GM18868 (cell line): ENCODE measurements around the gene DIAPH2.
"Not testable (repeated sequence)": the region's sequence is repeated elsewhere in the genome, so short reads cannot be mapped to it uniquely, and the experiment has no call there.

Experiments used
- ATAC-seq: cut with Tn5 transposase; IDR thresholded peaks from one replicate; pipeline ENCODE4 v1.9.1; 2021; ENCODE audit warnings: mild to moderate bottlenecking, moderate library complexity; ENCODE audit not compliant: unreplicated experiment

DIAPH2 gene

DNA sequence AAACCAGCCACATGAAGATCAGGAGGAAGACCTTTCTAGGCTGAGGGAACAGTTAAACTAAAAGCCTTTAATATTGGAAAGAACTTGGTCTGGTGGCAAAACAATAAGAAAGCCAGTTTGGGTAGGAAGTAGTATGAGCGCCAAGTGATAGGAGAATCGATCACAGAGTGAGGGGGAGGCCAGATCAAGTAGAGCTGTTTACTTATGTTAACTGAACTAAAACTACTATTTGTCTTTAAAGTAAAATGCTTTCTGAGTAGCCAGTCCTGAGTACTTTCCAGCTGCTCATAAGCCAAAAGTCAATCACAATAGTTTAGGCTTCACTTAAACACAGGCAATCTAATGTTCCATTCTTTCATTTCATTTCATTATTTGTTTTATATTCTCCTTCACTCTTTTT, 136.3 kb downstream of the DIAPH2 start:
- no peak for ATAC-seq

DNA sequence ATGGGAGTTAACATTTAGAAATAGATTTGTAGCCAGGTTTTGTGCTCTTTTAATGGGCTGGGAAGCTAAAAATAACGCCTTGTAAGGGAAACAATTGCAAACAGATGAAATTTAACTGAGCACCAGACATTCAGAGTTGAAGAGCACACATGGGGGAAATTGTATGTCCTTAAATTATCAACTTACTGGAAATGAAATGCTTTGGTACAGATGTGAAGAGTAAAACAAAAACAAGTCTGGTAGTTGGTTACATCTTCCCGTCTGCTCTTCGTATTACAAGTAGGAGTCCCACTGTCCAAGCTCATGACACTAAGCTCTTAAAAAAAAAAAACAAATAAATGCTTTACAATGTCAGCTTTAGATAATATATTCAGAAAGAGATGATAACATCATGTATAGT, 139.5 kb downstream of the DIAPH2 start:
- no peak for ATAC-seq

DNA sequence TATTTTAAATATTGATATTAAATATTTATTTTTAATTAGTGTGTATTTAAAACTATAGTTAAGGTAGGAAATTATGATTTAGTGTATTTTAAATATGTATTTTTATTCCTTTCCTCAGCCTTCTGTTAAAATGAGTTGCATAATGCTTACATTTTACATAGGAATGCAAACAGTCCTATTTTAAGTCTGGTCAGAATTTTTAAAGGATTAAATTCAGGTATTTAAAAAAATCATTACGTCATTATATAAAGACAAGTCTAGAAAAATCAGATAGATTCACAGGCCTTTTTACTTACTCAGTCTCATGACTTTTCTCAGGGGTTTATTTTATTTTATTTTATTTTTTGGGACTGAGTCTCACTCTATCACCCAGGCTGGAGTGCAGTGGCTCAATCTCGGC, 148.7 kb downstream of the DIAPH2 start:
- ATAC-seq, result no peak

GRCh38 chrX:96834137-96834536, 149.5 kb downstream of the DIAPH2 start:
- no peak for ATAC-seq

GRCh38 chrX:96835660-96836289, 151.1 kb downstream of the DIAPH2 start:
- peak; percentile 83 for ATAC-seq

- no peak for ATAC-seq
Measured at GRCh38 chrX:96837808-96838207, 153.2 kb downstream of the DIAPH2 start.

DNA sequence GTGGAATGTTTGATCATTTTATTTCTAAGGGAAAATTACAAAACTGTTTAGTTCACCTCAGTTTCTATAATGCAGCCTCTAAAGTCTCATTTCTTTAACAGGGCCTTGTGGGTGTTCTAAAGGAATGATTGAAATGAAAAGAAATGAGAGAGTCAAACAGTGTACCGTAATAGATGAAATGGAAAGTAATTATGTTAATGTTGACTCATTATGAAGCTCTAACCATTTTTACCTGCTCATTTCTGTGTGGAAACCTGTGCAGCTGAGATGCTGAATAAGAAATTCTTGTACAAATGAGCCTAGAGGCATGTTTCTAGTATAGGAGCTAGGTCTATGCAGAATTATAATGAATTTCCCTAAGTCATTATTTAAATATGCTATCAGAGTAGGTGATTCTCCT, 153.9 kb downstream of the DIAPH2 start:
- ATAC-seq, result no peak

GRCh38 chrX:96841325-96841724, 156.7 kb downstream of the DIAPH2 start:
- no peak for ATAC-seq

DNA sequence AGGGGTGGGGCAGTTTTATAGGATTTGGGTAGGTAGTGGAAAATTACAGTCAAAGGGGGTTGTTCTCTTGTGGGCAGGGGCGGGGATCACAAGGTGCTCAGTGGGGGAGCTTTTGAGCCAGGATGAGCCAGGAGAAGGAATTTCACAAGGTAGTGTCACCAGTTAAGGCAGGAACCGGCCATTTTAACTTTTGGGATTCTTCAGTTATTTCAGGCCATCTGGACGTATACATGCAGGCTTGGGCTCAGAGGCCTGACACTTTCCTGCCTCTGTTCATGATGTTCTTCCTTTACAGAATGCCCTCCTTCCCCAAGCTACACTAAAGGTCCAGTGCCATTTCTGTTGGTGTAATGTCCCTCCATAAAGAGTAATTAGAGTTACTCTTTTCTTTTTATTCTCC, 157.2 kb downstream of the DIAPH2 start:
- ATAC-seq, result not testable (repeated sequence)

- ATAC-seq, result no peak
Measured at GRCh38 chrX:96843566-96843965, 158.9 kb downstream of the DIAPH2 start.

DNA sequence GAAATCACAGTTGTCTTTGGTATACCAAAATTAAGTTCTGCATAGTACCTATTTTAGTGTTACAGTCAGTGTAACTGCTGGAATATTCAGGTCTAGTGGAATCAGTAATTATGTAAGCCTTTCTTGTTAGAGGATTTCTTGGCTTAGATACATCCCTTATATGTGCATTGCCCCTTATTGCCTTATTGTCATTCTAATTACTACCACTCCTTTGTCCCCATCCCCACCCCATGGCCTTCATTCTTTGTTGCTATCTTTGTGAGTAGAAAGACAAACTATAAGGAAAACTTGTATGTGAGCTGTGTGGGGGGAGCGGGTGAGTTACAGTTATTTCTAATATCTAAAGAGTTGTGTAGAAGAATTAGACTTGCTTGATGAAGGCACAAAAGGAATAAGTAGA, 162.2 kb downstream of the DIAPH2 start:
- no peak for ATAC-seq

DNA sequence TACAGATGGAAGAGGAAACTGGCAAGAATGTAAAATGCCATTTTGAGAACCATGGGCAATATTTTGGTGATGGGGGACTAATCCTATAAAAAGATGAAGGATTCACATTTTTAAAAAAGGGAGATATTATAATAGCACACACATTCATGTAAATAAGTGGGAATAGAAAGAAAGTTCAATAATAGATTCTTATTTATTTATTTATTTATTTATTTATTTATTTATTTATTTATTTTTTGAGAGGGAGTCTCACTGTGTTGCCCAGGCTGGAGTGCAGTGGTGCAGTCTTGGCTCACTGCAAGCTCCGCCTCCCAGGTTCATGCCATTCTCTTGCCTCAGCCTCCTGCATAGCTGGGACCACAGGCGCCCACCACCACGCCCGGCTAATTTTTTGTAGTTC, 174.8 kb downstream of the DIAPH2 start:
- ATAC-seq, result not testable (repeated sequence)

GRCh38 chrX:96861218-96861617, 176.6 kb downstream of the DIAPH2 start:
- ATAC-seq, result peak; percentile 82

DNA sequence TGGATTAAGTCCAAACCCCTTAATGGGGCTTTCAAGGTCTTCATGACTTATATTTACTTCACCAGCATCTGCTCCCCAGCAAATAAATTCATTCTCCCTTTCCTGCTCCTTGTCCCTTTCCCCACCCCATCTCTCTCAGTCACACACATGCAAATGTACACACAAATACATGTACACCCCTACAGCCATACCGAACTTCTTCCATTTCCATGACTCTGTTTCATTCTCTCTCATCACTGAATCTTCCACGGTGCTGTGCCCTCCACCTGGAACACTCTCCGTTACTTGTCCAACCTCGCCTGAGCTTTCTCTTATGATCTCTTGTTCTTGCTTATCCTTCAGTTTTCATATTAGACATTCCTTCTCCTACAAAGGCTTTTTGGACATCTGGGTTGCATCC, 177.0 kb downstream of the DIAPH2 start:
- peak; percentile 51 for ATAC-seq

GRCh38 chrX:96883608-96884007, 199.0 kb downstream of the DIAPH2 start, which contains the start of gene RPA4:
Gene RPA4 (plus strand): TSS chrX:96883908. CDS start chrX:96884311, 403 bp downstream.
- no peak for ATAC-seq

DNA sequence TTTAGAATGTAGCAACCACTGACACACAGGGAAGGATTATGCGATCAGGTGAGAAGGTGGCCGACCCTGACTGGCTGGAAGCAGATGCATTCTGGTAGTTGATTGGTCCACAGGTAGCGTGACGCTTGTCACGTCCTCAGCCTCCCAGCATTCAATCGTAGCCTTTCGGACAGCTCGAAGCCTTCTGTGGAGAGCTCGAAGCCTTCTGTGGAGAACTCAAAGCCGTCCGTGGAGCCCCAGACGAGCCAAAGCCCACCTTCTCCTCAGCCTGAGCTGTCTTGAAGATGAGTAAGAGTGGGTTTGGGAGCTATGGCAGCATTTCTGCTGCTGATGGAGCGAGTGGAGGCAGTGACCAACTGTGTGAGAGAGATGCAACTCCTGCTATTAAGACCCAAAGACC, 199.4 kb downstream of the DIAPH2 start:
- ATAC-seq, result no peak

- ATAC-seq, result no peak
Measured at GRCh38 chrX:96889726-96890125, 205.1 kb downstream of the DIAPH2 start.

DNA sequence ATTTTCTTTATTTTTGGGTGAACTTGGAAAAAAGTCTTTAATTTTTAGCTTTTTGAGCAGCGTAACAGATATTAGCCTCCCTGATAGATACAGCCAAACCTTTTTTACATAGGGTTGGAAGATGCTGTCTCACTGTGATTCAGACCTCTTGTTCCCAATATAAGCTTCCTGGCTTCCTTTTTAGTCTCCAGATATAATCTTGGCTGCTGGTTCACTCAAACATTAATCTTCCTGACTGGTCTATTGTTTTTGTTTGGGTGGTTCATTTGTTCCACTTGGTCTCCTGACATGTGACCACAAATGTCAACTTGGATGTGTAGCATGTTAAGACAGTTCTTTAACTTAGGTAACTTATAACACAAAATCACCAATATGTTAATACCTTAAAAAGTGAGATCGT, 222.1 kb downstream of the DIAPH2 start:
- ATAC-seq, result no peak

DNA sequence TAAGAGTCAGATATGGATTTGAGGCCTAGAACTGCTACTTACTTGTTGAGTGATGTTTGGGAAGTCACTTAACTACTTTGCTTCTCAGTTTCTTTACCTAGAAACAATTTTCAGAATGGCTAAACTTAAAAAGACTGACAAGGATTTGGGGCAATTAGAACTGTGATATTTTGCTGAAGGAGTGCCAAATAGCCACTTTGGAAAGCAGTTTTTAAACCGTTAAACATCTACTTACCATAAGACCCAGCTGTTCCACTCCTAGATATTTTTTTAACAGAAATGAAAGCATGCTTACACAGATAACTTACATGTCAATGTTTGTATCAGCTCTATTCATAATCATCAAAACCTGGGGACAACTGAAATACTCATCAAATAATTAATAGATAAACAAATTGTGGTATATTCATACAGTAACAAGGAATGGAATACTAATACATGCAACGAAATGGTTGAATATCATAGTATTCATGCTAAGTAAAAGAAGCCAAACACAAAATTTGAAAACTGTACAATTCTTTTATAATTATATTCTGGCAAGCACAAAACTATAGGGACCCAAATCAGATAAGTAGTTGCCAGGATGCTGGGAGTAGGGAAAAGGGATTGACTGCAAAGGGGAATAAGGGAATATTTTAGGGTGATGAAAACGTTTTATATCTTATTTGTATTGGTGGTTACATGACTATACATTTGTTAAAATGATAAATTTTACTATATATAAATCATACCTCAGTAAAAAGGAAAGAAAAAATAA, 223.1 kb downstream of the DIAPH2 start:
- no peak for ATAC-seq

- ATAC-seq, result no peak
Measured at GRCh38 chrX:96909291-96909690, 224.6 kb downstream of the DIAPH2 start.

- no peak for ATAC-seq
Measured at GRCh38 chrX:96918864-96919263, 234.2 kb downstream of the DIAPH2 start.

DNA sequence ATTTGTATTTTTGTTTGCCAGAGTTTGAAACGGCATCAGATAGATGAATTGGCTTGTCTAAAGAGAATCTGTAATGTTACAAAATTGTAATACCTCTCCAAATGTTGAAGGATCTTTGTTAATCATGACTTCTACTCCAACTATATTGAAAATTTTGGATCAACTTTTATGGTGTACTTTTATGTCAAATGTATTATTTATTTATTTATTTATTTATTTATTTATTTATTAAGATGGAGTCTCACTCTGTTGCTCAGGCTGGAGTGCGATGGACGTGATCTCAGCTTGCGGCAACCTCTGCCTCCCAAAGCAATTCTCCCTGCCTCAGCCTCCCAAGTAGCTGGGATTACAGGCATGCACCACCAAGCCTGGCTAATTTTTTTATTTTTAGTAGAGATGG, 235.0 kb downstream of the DIAPH2 start:
- no peak for ATAC-seq

- ATAC-seq, result no peak
Measured at GRCh38 chrX:96924581-96924980, 239.9 kb downstream of the DIAPH2 start.
